Activated T-cell treated with anti-CD3 and anti-CD28 coated beads, Interleukin-2, amount 50 U/mL, for 4 hours (primary cell): Measurements from ENCODE around the gene LRRC8E. TPM values are rescaled to one million over a fixed set of nuclear protein-coding genes. Genes with fewer than 3 reads are reported as not detected.
"Not testable (repeated sequence)": the region's sequence is repeated elsewhere in the genome, so short reads cannot be mapped to it uniquely, and the experiment has no call there.

Experiments
- ATAC-seq, 2 donors: fragments of 200-7000 bp; cut with Tn5 transposase; one replicate each; pipeline ENCODE4 v1.10.0; 2021
- DNase-seq: peaks from one replicate; pipeline ENCODE4 v3.0.0-alpha.2; 2020
- H3K27me3 Mint-ChIP-seq: one replicate; pipeline ENCODE4 v1.8.0; 2021; ENCODE audit warnings: low read depth, mixed read lengths
- H3K36me3 Mint-ChIP-seq: one replicate; pipeline ENCODE4 v1.8.0; 2022; ENCODE audit warnings: mixed read lengths; ENCODE audit not compliant: insufficient read depth
- H3K4me1 Mint-ChIP-seq: one replicate; pipeline ENCODE4 v1.8.0; 2021; ENCODE audit warnings: low read depth, mixed read lengths
- H3K4me3 Mint-ChIP-seq: one replicate; pipeline ENCODE4 v1.8.0; 2021; ENCODE audit warnings: mild to moderate bottlenecking, moderate library complexity, mixed read lengths
- H3K9me3 Mint-ChIP-seq: one replicate; pipeline ENCODE4 v1.8.0; 2021; ENCODE audit warnings: mixed read lengths
- total RNA-seq, 3 donors: library from RNA; stranded (reverse); gene quantifications; one replicate each; pipeline ENCODE4 v1.2.1, GENCODE V29; 2021

The LRRC8E gene
- total RNA-seq, 3 donors from 2014 or later, result 0.05 TPM; not detected in 2

- no peak for ATAC-seq
- Mint-ChIP-seq H3K4me1 (peaks cover 28% of the 10 kb centered on the region), H3K9me3 (no peaks in the 10 kb centered on the region), H3K4me3 (peak overlapping the region; percentile 19), H3K27me3 (no peaks in the 10 kb centered on the region), H3K36me3 (peaks cover 8% of the 10 kb centered on the region)
- no peak for DNase-seq
These were observed 38.7 kb downstream of the LRRC8E start for GRCh38 chr19:7926727-7927604.

- no peaks in the 10 kb centered on the region for H3K27me3 Mint-ChIP-seq
- ATAC-seq, result no peak
- H3K4me1 Mint-ChIP-seq, result peaks cover 26% of the 10 kb centered on the region
- no peak overlapping the region for H3K4me3 Mint-ChIP-seq
- no peaks in the 10 kb centered on the region for H3K9me3 Mint-ChIP-seq
- peaks cover 8% of the 10 kb centered on the region for H3K36me3 Mint-ChIP-seq
- DNase-seq, result no peak
These were observed 39.5 kb downstream of the LRRC8E start for GRCh38 chr19:7927605-7928333.

GRCh38 chr19:7928334-7928706 lies 40.0 kb downstream of the LRRC8E start:
- Mint-ChIP-seq H3K4me1 (peaks cover 23% of the 10 kb centered on the region), H3K36me3 (peaks cover 8% of the 10 kb centered on the region), H3K4me3 (no peak overlapping the region), H3K9me3 (no peaks in the 10 kb centered on the region), H3K27me3 (no peaks in the 10 kb centered on the region)
- no peak for DNase-seq
- no peak for ATAC-seq

- peaks cover 22% of the 10 kb centered on the region for H3K4me1 Mint-ChIP-seq
- no peak overlapping the region for H3K4me3 Mint-ChIP-seq
- peak; percentile 51 for DNase-seq
- H3K27me3 Mint-ChIP-seq, result no peaks in the 10 kb centered on the region
- peaks cover 8% of the 10 kb centered on the region for H3K36me3 Mint-ChIP-seq
- H3K9me3 Mint-ChIP-seq, result no peaks in the 10 kb centered on the region
- peak; percentile 26 to 28 for ATAC-seq
These were observed 40.7 kb downstream of the LRRC8E start for GRCh38 chr19:7928741-7929701.

GRCh38 chr19:7930030-7930429 lies 41.7 kb downstream of the LRRC8E start:
- H3K9me3 Mint-ChIP-seq, ATAC-seq, DNase-seq, H3K4me3 Mint-ChIP-seq, H3K36me3 Mint-ChIP-seq, H3K27me3 Mint-ChIP-seq: not testable (repeated sequence)
- peaks cover 19% of the 10 kb centered on the region for H3K4me1 Mint-ChIP-seq

GRCh38 chr19:7930765-7931164 lies 42.5 kb downstream of the LRRC8E start:
- Mint-ChIP-seq H3K27me3 (no peaks in the 10 kb centered on the region), H3K9me3 (no peaks in the 10 kb centered on the region), H3K36me3 (peaks cover 10% of the 10 kb centered on the region), H3K4me3 (no peak overlapping the region), H3K4me1 (peaks cover 18% of the 10 kb centered on the region)
- ATAC-seq, result no peak
- no peak for DNase-seq

- peaks cover 15% of the 10 kb centered on the region for H3K4me1 Mint-ChIP-seq
- no peak for DNase-seq
- H3K36me3 Mint-ChIP-seq, result peaks cover 11% of the 10 kb centered on the region
- no peaks in the 10 kb centered on the region for H3K9me3 Mint-ChIP-seq
- no peak for ATAC-seq
- no peaks in the 10 kb centered on the region for H3K27me3 Mint-ChIP-seq
- H3K4me3 Mint-ChIP-seq, result no peak overlapping the region
These were observed 43.1 kb downstream of the LRRC8E start for GRCh38 chr19:7931221-7932061.

GRCh38 chr19:7932276-7932929 lies 44.1 kb downstream of the LRRC8E start:
- H3K36me3 Mint-ChIP-seq, result peaks cover 11% of the 10 kb centered on the region
- peaks cover 13% of the 10 kb centered on the region for H3K4me1 Mint-ChIP-seq
- H3K27me3 Mint-ChIP-seq, result no peaks in the 10 kb centered on the region
- no peak for DNase-seq
- H3K4me3 Mint-ChIP-seq, result no peak overlapping the region
- no peaks in the 10 kb centered on the region for H3K9me3 Mint-ChIP-seq
- ATAC-seq, result no peak

GRCh38 chr19:7932930-7933300 lies 44.6 kb downstream of the LRRC8E start:
- no peaks in the 10 kb centered on the region for H3K27me3 Mint-ChIP-seq
- peaks cover 13% of the 10 kb centered on the region for H3K4me1 Mint-ChIP-seq
- DNase-seq, result no peak
- peaks cover 13% of the 10 kb centered on the region for H3K36me3 Mint-ChIP-seq
- H3K4me3 Mint-ChIP-seq, result no peak overlapping the region
- H3K9me3 Mint-ChIP-seq, result no peaks in the 10 kb centered on the region
- no peak for ATAC-seq

GRCh38 chr19:7933411-7933810 lies 45.1 kb downstream of the LRRC8E start:
- DNase-seq (no peak), ATAC-seq (no peak)

GRCh38 chr19:7933828-7934725 lies 45.8 kb downstream of the LRRC8E start:
- no peak for DNase-seq
- no peak for ATAC-seq
- no peak overlapping the region for H3K4me3 Mint-ChIP-seq
- no peaks in the 10 kb centered on the region for H3K27me3 Mint-ChIP-seq
- no peaks in the 10 kb centered on the region for H3K9me3 Mint-ChIP-seq
- H3K36me3 Mint-ChIP-seq, result peaks cover 14% of the 10 kb centered on the region
- H3K4me1 Mint-ChIP-seq, result peaks cover 8% of the 10 kb centered on the region

More at GRCh38 chr19:7933411-7933810, 45.1 kb downstream of the LRRC8E start:
- H3K27me3 Mint-ChIP-seq, result no peaks in the 10 kb centered on the region
- peaks cover 14% of the 10 kb centered on the region for H3K36me3 Mint-ChIP-seq
- H3K4me1 Mint-ChIP-seq, result peaks cover 10% of the 10 kb centered on the region
- H3K4me3 Mint-ChIP-seq, result no peak overlapping the region
- no peaks in the 10 kb centered on the region for H3K9me3 Mint-ChIP-seq

GRCh38 chr19:7934766-7935165 lies 46.5 kb downstream of the LRRC8E start:
- H3K4me3 Mint-ChIP-seq, result no peak overlapping the region
- H3K27me3 Mint-ChIP-seq, result no peaks in the 10 kb centered on the region
- no peaks in the 10 kb centered on the region for H3K9me3 Mint-ChIP-seq
- no peak for DNase-seq
- H3K36me3 Mint-ChIP-seq, result peaks cover 14% of the 10 kb centered on the region
- ATAC-seq, result no peak
- H3K4me1 Mint-ChIP-seq, result peaks cover 3% of the 10 kb centered on the region
